SHP77 (cell line): Measurements from ENCODE around the gene MORF4L2.

Source experiments
- DNase-seq, 2 experiments: peaks; one replicate each; lab custom pipeline; 2025; lab: John Stamatoyannopoulos, UW

MORF4L2 gene

DNA sequence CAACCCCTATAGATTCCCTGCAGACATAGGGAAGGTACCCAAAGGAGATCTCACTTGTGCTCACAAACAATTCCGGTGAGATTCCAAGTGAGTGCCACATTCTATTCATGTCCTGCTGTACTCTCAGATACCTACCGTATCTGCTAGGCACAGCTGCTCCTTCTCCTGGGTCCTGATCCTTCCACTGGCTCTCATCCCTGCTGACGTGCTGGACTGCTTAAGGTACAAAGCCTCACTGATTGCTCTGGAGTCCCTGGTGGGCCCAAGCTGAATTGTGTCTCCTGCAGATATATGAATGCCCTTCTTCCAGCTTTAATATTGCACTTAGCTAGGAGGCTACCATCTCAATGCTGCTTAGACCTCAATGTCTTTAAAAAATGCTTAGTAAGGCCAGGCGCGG is 55.4 kb downstream of the MORF4L2 start:
- no peak for DNase-seq

DNA sequence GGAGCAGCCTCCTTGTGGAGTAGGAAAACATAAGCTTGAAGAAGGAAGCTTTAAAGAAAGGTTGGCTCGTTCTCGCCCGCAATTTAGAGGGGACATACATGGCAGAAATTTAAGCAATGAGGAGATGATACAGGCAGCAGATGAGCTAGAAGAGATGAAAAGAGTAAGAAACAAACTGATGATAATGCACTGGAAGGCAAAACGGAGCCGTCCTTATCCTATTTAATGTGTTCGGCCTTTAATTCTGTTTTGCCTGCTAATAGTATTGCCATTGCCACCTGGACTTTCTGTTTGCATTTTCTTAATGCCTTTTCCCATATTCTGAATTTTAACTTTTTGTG is 56.4 kb downstream of the MORF4L2 start:
- no peak for DNase-seq

DNA sequence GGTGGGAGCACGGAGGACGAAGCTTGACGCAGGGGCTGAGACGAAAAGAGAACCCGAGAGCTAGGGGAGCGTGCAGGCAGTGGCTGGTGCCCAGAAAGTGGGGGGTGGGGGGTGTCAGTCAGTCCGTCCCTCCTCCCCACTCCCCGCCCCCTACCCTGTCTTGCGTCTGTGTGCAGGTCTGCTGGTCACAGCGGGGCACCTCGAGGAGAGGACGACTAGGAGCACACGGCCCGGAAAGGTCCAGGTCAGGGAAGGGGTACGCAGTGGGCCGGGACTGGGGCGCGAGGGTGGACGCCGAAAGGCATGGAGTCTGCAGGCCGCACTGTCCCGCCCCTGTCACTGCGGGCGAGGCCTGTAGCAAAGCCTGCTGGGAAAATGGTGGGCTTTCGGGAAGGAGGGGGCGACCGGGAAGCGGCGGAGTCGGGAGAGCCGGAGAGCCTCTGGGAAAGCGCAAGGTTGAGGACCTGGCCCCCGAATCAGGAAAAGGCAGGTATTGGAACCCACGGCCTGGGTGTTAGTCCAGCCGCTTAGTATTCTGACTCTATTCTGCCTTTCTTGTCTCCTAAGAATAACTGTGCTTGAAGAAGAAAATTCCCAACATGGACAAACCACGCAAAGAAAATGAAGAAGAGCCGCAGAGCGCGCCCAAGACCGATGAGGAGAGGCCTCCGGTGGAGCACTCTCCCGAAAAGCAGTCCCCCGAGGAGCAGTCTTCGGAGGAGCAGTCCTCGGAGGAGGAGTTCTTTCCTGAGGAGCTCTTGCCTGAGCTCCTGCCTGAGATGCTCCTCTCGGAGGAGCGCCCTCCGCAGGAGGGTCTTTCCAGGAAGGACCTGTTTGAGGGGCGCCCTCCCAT is 57.0 kb downstream of the MORF4L2 start:
- DNase-seq, result peak; percentile 31 to 49

DNA sequence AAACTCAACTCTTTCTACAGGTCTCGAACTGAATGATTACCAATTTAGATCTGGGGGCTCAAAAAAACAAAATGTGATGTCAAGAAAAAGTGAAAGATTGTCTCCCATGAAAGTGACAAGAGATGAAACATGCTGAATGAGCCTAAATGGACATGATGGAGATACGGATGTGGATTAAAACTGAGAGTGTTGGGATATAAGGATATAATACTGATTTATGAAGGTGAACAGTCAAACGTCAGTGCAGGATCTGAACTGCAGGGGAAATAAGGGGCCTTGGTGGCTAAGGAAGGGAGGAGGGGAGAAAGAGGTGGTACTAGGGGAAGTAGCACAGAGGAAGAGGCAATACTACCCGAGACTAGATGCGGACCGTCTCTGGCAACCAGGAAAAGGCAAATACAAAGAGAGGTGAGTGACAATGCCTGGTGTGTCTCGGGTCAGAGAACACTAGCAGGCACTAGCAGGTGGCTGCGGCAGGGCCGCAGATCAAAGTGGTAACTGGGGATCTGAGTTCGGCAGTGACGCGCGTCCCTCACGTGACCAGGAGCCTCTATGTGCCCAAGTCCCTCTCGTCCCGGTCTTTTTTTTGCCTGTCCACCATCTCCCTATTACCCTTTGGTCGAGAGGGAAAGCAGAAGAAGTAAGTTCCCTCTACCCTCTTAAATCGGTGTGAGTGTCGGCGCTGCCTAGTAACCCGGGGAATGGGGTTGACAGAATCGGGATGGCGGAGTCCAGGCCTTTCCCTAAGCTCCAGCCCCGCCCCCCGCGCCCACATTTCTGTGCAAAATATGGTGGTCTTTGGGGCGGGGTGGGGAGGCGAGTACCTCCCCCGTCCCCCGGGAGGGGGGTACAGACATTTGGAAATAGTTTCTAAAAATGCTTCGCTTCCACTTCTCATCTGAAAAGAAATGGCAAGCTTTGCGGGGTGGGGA is 57.8 kb downstream of the MORF4L2 start, which contains the start of gene TCEAL1:
Gene TCEAL1 (plus strand): TSS at position 590 of the 932 bp plus-strand sequence. CDS start 942 bp downstream, outside the sequence.
- peak; percentile 29 to 66 for DNase-seq

DNA sequence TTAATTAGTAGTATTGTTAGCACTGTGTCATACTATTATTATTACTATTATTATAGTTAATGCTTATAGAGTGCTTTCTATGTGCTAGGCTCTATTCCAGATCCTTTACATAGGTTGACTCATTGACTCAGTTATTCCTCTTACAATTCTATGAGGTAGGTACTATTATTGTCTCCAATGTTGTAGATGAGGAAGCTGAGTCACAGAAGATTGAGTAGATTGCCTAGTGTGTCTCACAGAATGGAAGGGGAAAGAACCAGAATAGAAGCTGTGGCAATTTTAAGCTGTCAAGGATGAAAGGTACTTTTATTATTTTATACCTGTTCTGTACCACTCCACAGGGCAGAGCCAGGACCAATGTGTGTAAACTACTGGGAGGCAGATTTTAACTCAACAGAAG is 59.6 kb downstream of the MORF4L2 start:
- no peak for DNase-seq
